GM23338 (cell line): ENCODE data around the gene SPAG16. TPM values are rescaled to one million over a fixed set of nuclear protein-coding genes. Genes with fewer than 3 reads are reported as not detected.

ENCODE experiments used
- ATAC-seq: fragments of 200-7000 bp; cut with Tn5 transposase; 3 replicates; pipeline ENCODE4 v1.9.1; 2020
- DNase-seq: peaks from one replicate; pipeline ENCODE4 v3.0.0-alpha.2; 2015; ENCODE audit warnings: low spot score
- H2AFZ ChIP-seq: fragments of 200-600 bp; sonication (generic); 2 replicates; pipeline ENCODE4 v1.8.0; 2016; ENCODE audit warnings: antibody characterized with exemption, mild to moderate bottlenecking, moderate library complexity
- H3F3A ChIP-seq: fragments of 200-600 bp; sonication (generic); replicated peaks from 2 replicates; pipeline ENCODE4 v1.8.0; 2017; ENCODE audit warnings: antibody characterized with exemption, mixed run types, low read depth
- H3K27ac ChIP-seq: fragments of 200-600 bp; sonication (generic); 2 replicates; pipeline ENCODE4 v1.6.1; 2016; ENCODE audit warnings: low read depth
- H3K27me3 ChIP-seq: fragments of 200-600 bp; sonication (generic); 2 replicates; pipeline ENCODE4 v1.8.0; 2016; ENCODE audit warnings: mild to moderate bottlenecking, mixed run types, moderate library complexity; ENCODE audit not compliant: insufficient read depth
- H3K36me3 ChIP-seq: fragments of 200-600 bp; sonication (generic); 2 replicates; pipeline ENCODE4 v1.8.0; 2016; ENCODE audit warnings: mild to moderate bottlenecking; ENCODE audit not compliant: insufficient read depth
- H3K4me1 ChIP-seq: fragments of 200-600 bp; sonication (generic); 2 replicates; pipeline ENCODE4 v1.8.0; 2016; ENCODE audit warnings: mild to moderate bottlenecking, moderate library complexity; ENCODE audit not compliant: insufficient read depth
- H3K4me2 ChIP-seq: fragments of 200-600 bp; sonication (generic); 2 replicates; pipeline ENCODE4 v1.7.1; 2017; ENCODE audit warnings: mixed run types
- H3K4me3 ChIP-seq: fragments of 200-600 bp; sonication (generic); 2 replicates; pipeline ENCODE4 v1.6.1; 2016; ENCODE audit warnings: mixed run types
- H3K79me2 ChIP-seq: fragments of 200-600 bp; sonication (generic); replicated peaks from 2 replicates; pipeline ENCODE4 v1.8.0; 2017; ENCODE audit warnings: mild to moderate bottlenecking; ENCODE audit not compliant: insufficient read depth
- H3K9me2 ChIP-seq: fragments of 200-600 bp; sonication (generic); 2 replicates; pipeline ENCODE4 v1.8.0; 2017; ENCODE audit not compliant: insufficient read depth
- H4K20me1 ChIP-seq: fragments of 200-600 bp; sonication (generic); replicated peaks from 2 replicates; pipeline ENCODE4 v1.8.0; 2017; ENCODE audit warnings: mild to moderate bottlenecking; ENCODE audit not compliant: insufficient read depth
- H3K27ac Mint-ChIP-seq: 2 replicates; pipeline ENCODE4 v1.8.0; 2020; ENCODE audit warnings: inconsistent platforms, mild to moderate bottlenecking, moderate library complexity, mixed read lengths
- H3K27me3 Mint-ChIP-seq: 3 replicates; pipeline ENCODE4 v1.8.0; 2022; ENCODE audit warnings: low read depth, mild to moderate bottlenecking, moderate library complexity, mixed read lengths, inconsistent platforms; ENCODE audit not compliant: insufficient read depth, poor library complexity
- H3K36me3 Mint-ChIP-seq: 3 replicates; pipeline ENCODE4 v1.8.0; 2021; ENCODE audit warnings: low read depth, mild to moderate bottlenecking, inconsistent platforms, moderate library complexity, mixed read lengths
- H3K4me1 Mint-ChIP-seq: 3 replicates; pipeline ENCODE4 v1.8.0; 2020; ENCODE audit warnings: mild to moderate bottlenecking, inconsistent platforms, mixed read lengths
- H3K4me3 Mint-ChIP-seq: 3 replicates; pipeline ENCODE4 v1.8.0; 2021; ENCODE audit warnings: moderate library complexity, mild to moderate bottlenecking, inconsistent platforms, mixed read lengths
- H3K9me3 Mint-ChIP-seq: 3 replicates; pipeline ENCODE4 v1.8.0; 2020; ENCODE audit warnings: moderate library complexity, mild to moderate bottlenecking, inconsistent platforms, mixed read lengths
- CREB1 ChIP-seq: fragments of 250-450 bp; sonication (Bioruptor Pico); IDR thresholded peaks from 2 replicates; pipeline ENCODE4 v1.5.0; 2020; ENCODE audit warnings: low read depth, mild to moderate bottlenecking, moderate library complexity
- EZH2 ChIP-seq: fragments of 200-600 bp; sonication (generic); IDR thresholded peaks from one replicate; pipeline ENCODE4 v1.8.0; 2017; ENCODE audit warnings: antibody characterized with exemption, mild to moderate bottlenecking, low read depth; ENCODE audit not compliant: unreplicated experiment
- EZH2phosphoT487 ChIP-seq: fragments of 200-600 bp; sonication (generic); IDR thresholded peaks from one replicate; pipeline ENCODE4 v1.8.1; 2018; ENCODE audit warnings: antibody characterized with exemption; ENCODE audit not compliant: unreplicated experiment
- JUNB ChIP-seq: IDR thresholded peaks from one replicate; pipeline ENCODE4 v1.6.1; 2016; ENCODE audit warnings: antibody characterized with exemption; ENCODE audit not compliant: unreplicated experiment
- NANOG ChIP-seq: IDR thresholded peaks from 2 replicates; pipeline ENCODE4 v1.6.1; 2016; ENCODE audit warnings: antibody characterized with exemption, borderline replicate concordance
- POLR2AphosphoS5 ChIP-seq: IDR thresholded peaks from 2 replicates; pipeline ENCODE4 v1.6.1; 2016; ENCODE audit warnings: antibody characterized with exemption, low read depth
- STAT1 ChIP-seq: IDR thresholded peaks from one replicate; pipeline ENCODE4 v1.6.1; 2016; ENCODE audit warnings: antibody characterized with exemption; ENCODE audit not compliant: unreplicated experiment
- ZNF114 ChIP-seq: fragments of 250-450 bp; sonication (Bioruptor Pico); IDR thresholded peaks from 2 replicates; pipeline ENCODE4 v1.5.0; 2020; ENCODE audit warnings: mild to moderate bottlenecking, moderate library complexity
- ZNF331 ChIP-seq: fragments of 250-450 bp; sonication (Bioruptor Pico); IDR thresholded peaks from 2 replicates; pipeline ENCODE4 v1.5.0; 2020; ENCODE audit warnings: low read depth, mild to moderate bottlenecking, moderate library complexity
- polyA plus RNA-seq: library from polyadenylated mRNA; unstranded; fragments of >200 nt; fragmentation: Nextera tagmentation; extraction: Ambion mirVana; gene quantifications from 2 replicates; pipeline ENCODE4 v1.2.1, GENCODE V29; 2016
- total RNA-seq: library from RNA; depleted of rRNA; stranded (reverse); fragments of >200 nt; shearing (Covaris generic); gene quantifications from 2 replicates; pipeline ENCODE4 v1.2.3, GENCODE V29; 2014
- TF ChIP-seq, protein P1 (sequence below): IDR thresholded peaks from one replicate; pipeline ENCODE4 v1.6.1; 2018; ENCODE audit warnings: antibody characterized with exemption; ENCODE audit not compliant: unreplicated experiment
- TF ChIP-seq, protein P2 (sequence below): IDR thresholded peaks from 2 replicates; pipeline ENCODE4 v1.6.1; 2016; ENCODE audit warnings: antibody characterized with exemption
- TF ChIP-seq, protein P3 (sequence below): fragments of 250-450 bp; sonication (Bioruptor Pico); IDR thresholded peaks from 2 replicates; pipeline ENCODE4 v1.5.0; 2020; ENCODE audit warnings: mild to moderate bottlenecking, moderate library complexity
- TF ChIP-seq, protein P4 (sequence below), 2 experiments: fragments of 200-600 bp in 1 of 2; sonication (generic) in 1 of 2; conservative IDR thresholded peaks; 2 replicates each; pipeline versions ENCODE4 v1.5.1 to v1.6.1; 2016 to 2017; ENCODE audit warnings: antibody characterized with exemption in 2 of 2, low read depth in 2 of 2, mild to moderate bottlenecking in 2 of 2, moderate library complexity in 1 of 2

The SPAG16 gene
- total and polyA plus RNA-seq, 2 experiments from 2014 or later: 19.7 to 47.8 TPM

DNA sequence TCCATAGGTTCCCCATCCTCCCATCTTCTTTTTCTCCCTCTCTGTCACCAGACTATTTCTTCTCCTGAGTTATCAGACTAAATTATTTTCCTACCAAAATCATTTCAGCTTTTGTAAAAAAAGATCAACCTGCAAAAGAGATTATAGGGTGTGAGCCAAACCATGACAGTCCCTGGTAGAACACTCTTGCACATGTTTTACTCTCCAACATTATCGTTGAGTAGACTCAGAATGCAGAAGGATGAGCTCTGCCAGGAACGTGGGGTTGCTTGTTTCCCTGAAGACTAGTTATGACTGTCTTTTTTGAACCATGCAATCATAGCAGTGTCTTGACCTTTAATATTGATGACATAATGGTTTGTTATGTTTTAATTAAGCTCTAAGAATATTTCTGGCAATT lies 766.5 kb downstream of the SPAG16 start:
- H3K27ac Mint-ChIP-seq: no peak overlapping the region
- DNase-seq (no peak), ATAC-seq (no peak)
- Histone ChIP-seq H3K4me3 (no peak overlapping the region), H3K27ac (no peak overlapping the region), H3K79me2 (no peaks in the 10 kb centered on the region), H3F3A (no peaks in the 10 kb centered on the region), H3K4me2 (no peak overlapping the region), H3K9me2 (peaks cover 4% of the 10 kb centered on the region), H3K4me1 (no peaks in the 10 kb centered on the region), H3K36me3 (no peaks in the 10 kb centered on the region), H2AFZ (no peak overlapping the region), H4K20me1 (no peaks in the 10 kb centered on the region), H3K27me3 (no peaks in the 10 kb centered on the region)
- no peaks in the 10 kb centered on the region for H3K27me3 Mint-ChIP-seq
- no peak overlapping the region for H3K4me3 Mint-ChIP-seq
- peaks cover 8% of the 10 kb centered on the region; the same call in 2 of the 3 replicates for H3K9me3 Mint-ChIP-seq
- TF ChIP-seq, protein P1, sequence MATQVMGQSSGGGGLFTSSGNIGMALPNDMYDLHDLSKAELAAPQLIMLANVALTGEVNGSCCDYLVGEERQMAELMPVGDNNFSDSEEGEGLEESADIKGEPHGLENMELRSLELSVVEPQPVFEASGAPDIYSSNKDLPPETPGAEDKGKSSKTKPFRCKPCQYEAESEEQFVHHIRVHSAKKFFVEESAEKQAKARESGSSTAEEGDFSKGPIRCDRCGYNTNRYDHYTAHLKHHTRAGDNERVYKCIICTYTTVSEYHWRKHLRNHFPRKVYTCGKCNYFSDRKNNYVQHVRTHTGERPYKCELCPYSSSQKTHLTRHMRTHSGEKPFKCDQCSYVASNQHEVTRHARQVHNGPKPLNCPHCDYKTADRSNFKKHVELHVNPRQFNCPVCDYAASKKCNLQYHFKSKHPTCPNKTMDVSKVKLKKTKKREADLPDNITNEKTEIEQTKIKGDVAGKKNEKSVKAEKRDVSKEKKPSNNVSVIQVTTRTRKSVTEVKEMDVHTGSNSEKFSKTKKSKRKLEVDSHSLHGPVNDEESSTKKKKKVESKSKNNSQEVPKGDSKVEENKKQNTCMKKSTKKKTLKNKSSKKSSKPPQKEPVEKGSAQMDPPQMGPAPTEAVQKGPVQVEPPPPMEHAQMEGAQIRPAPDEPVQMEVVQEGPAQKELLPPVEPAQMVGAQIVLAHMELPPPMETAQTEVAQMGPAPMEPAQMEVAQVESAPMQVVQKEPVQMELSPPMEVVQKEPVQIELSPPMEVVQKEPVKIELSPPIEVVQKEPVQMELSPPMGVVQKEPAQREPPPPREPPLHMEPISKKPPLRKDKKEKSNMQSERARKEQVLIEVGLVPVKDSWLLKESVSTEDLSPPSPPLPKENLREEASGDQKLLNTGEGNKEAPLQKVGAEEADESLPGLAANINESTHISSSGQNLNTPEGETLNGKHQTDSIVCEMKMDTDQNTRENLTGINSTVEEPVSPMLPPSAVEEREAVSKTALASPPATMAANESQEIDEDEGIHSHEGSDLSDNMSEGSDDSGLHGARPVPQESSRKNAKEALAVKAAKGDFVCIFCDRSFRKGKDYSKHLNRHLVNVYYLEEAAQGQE: no peak
- TF ChIP-seq, protein P2, sequence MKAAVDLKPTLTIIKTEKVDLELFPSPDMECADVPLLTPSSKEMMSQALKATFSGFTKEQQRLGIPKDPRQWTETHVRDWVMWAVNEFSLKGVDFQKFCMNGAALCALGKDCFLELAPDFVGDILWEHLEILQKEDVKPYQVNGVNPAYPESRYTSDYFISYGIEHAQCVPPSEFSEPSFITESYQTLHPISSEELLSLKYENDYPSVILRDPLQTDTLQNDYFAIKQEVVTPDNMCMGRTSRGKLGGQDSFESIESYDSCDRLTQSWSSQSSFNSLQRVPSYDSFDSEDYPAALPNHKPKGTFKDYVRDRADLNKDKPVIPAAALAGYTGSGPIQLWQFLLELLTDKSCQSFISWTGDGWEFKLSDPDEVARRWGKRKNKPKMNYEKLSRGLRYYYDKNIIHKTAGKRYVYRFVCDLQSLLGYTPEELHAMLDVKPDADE: no peak
- TF ChIP-seq STAT1 (no peak), CREB1 (CRISPR knock-in tag) (no peak), ZNF114 (no peak), ZNF331 (CRISPR knock-in tag) (no peak), JUNB (no peak), NANOG (no peak), POLR2AphosphoS5 (no peak), EZH2 (no peak), EZH2phosphoT487 (no peak)
- TF ChIP-seq, protein P3, sequence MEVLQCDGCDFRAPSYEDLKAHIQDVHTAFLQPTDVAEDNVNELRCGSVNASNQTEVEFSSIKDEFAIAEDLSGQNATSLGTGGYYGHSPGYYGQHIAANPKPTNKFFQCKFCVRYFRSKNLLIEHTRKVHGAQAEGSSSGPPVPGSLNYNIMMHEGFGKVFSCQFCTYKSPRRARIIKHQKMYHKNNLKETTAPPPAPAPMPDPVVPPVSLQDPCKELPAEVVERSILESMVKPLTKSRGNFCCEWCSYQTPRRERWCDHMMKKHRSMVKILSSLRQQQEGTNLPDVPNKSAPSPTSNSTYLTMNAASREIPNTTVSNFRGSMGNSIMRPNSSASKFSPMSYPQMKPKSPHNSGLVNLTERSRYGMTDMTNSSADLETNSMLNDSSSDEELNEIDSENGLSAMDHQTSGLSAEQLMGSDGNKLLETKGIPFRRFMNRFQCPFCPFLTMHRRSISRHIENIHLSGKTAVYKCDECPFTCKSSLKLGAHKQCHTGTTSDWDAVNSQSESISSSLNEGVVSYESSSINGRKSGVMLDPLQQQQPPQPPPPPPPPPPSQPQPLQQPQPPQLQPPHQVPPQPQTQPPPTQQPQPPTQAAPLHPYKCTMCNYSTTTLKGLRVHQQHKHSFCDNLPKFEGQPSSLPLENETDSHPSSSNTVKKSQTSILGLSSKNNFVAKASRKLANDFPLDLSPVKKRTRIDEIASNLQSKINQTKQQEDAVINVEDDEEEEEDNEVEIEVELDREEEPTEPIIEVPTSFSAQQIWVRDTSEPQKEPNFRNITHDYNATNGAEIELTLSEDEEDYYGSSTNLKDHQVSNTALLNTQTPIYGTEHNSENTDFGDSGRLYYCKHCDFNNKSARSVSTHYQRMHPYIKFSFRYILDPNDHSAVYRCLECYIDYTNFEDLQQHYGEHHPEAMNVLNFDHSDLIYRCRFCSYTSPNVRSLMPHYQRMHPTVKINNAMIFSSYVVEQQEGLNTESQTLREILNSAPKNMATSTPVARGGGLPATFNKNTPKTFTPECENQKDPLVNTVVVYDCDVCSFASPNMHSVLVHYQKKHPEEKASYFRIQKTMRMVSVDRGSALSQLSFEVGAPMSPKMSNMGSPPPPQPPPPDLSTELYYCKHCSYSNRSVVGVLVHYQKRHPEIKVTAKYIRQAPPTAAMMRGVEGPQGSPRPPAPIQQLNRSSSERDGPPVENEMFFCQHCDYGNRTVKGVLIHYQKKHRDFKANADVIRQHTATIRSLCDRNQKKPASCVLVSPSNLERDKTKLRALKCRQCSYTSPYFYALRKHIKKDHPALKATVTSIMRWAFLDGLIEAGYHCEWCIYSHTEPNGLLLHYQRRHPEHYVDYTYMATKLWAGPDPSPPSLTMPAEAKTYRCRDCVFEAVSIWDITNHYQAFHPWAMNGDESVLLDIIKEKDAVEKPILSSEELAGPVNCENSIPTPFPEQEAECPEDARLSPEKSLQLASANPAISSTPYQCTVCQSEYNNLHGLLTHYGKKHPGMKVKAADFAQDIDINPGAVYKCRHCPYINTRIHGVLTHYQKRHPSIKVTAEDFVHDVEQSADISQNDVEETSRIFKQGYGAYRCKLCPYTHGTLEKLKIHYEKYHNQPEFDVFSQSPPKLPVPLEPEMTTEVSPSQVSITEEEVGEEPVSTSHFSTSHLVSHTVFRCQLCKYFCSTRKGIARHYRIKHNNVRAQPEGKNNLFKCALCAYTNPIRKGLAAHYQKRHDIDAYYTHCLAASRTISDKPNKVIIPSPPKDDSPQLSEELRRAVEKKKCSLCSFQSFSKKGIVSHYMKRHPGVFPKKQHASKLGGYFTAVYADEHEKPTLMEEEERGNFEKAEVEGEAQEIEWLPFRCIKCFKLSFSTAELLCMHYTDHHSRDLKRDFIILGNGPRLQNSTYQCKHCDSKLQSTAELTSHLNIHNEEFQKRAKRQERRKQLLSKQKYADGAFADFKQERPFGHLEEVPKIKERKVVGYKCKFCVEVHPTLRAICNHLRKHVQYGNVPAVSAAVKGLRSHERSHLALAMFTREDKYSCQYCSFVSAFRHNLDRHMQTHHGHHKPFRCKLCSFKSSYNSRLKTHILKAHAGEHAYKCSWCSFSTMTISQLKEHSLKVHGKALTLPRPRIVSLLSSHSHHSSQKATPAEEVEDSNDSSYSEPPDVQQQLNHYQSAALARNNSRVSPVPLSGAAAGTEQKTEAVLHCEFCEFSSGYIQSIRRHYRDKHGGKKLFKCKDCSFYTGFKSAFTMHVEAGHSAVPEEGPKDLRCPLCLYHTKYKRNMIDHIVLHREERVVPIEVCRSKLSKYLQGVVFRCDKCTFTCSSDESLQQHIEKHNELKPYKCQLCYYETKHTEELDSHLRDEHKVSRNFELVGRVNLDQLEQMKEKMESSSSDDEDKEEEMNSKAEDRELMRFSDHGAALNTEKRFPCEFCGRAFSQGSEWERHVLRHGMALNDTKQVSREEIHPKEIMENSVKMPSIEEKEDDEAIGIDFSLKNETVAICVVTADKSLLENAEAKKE (CRISPR knock-in tag): no peak
- TF ChIP-seq, protein P4, sequence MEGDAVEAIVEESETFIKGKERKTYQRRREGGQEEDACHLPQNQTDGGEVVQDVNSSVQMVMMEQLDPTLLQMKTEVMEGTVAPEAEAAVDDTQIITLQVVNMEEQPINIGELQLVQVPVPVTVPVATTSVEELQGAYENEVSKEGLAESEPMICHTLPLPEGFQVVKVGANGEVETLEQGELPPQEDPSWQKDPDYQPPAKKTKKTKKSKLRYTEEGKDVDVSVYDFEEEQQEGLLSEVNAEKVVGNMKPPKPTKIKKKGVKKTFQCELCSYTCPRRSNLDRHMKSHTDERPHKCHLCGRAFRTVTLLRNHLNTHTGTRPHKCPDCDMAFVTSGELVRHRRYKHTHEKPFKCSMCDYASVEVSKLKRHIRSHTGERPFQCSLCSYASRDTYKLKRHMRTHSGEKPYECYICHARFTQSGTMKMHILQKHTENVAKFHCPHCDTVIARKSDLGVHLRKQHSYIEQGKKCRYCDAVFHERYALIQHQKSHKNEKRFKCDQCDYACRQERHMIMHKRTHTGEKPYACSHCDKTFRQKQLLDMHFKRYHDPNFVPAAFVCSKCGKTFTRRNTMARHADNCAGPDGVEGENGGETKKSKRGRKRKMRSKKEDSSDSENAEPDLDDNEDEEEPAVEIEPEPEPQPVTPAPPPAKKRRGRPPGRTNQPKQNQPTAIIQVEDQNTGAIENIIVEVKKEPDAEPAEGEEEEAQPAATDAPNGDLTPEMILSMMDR (conservative IDR thresholded peaks at IDR 0.05; ENCODE audit: low read depth in 2 of 2): no peak
- H3K4me1 Mint-ChIP-seq: no peaks in the 10 kb centered on the region
- peaks cover 6% of the 10 kb centered on the region; the same call in 1 of the 3 replicates for H3K36me3 Mint-ChIP-seq
